CD1c-positive myeloid dendritic cell (primary cell): ENCODE measurements around the gene TTC7B.

Experiments used
- DNase-seq: peaks from one replicate; pipeline ENCODE4 v3.0.0-alpha.2; 2016; ENCODE audit errors: extremely low spot score

The TTC7B gene

GRCh38 chr14:90703841-90704737, 112.1 kb downstream of the TTC7B start:
- DNase-seq, result no peak

DNA sequence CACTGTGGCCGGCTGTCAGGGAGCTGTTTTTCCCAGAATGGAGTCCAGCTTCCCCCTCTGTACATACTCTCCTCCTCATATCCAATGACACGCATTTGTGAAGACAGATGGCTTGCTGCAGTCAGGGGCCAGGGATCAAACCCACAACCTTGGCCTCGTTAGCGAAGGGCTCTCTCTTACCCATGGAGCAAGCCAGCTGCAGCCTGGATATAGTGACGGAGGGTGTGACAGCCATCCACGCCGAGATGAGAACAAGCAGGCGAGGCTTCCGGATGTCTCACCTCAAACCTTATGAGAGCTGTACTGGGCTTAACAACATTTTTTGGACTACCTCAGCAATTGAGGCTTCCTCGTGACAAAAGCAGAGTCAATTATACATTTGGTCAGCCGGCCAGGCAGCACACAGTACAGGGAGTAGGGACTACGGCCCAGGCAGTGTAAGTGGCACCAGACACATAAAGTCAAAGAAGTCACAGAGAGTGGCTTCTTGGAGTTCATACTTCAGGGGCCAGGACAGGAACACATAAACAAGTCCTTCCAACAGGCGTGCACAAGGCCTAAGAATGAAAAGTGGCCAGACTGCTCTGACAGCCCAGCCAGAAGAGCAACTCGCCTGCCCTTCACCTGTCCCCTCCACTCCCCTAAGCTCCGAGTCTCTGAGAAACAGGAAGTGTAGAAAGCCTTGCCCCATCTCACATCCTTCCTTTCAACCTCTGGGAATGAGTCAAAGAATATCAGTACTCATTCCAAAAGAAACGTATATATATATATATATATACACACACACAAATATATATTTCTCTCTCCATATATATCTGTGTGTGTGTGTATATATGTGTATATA, 115.1 kb downstream of the TTC7B start:
- peak; percentile 29 for DNase-seq

DNA sequence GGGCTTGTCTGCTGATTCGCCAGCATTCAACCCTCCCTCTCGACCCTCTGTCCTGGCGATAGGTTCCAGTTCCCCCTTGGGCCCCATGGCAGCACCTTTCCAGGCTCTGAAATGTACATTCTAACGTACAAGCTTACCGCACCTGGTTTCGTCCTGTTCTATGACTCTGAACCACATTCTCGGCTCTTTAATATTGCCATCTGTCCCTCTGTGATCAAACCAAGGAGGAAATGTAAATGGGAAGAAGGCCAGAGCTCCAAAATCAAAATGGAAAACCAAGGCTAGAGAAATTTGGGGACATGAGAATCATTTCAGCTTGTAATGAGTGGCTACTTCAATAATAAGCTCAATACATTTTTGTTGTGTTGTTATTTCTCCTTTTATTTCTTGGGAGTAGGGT, 117.2 kb downstream of the TTC7B start:
- DNase-seq, result no peak

GRCh38 chr14:90698379-90698869, 117.8 kb downstream of the TTC7B start:
- no peak for DNase-seq

DNA sequence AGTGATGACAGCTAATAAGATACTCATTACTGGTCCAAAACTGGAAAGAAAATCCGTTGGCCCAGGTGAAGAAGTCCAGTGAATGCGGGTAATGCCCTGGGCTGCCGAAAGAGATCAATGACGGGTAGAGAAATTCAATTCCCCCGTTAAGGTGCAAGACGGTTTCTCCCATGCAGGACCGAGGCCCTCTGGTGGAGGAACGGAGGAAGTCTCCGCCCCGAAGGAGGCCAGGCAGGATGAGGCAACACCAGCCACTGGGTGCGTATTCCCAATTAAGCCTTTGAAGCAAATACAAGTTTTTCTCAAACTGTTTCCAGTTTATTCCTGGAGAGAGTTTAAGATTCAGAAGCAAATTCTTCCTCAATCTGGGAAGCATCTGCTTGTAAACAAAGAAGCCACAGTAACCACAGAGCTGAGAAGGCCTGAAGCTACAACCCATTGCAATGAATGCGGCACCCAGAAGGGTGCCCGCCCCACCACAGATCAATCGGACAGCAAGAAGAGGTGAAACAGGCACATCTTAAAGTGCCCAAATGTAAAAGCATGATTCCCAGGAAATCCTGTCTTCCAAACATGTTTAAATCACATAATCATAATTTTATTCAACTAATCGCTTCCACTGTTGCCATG, 118.5 kb downstream of the TTC7B start:
- peak; percentile 80 for DNase-seq

- DNase-seq, result no peak
These were observed 119.1 kb downstream of the TTC7B start for GRCh38 chr14:90697132-90697531.

GRCh38 chr14:90696720-90697119, 119.5 kb downstream of the TTC7B start:
- no peak for DNase-seq

GRCh38 chr14:90695997-90696660, 120.1 kb downstream of the TTC7B start:
- DNase-seq, result no peak

DNA sequence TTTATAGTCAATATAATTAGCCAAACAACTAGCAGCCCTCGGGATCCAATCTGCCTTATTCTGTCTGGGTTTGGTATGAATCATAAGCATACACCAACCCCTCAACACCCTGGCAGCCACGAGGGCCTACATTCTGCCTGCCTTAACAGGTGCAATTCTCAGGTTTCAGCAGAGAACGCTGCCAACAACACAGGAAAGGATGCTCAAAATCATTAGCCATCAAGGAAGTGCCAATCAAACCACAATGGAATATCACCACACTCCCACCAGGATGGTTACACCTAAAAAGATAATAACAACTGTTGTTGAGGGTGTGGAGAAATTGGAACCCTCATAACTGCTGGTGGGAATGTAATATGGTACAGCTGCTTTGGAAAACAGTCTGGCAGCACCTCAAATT, 122.8 kb downstream of the TTC7B start:
- no peak for DNase-seq

DNA sequence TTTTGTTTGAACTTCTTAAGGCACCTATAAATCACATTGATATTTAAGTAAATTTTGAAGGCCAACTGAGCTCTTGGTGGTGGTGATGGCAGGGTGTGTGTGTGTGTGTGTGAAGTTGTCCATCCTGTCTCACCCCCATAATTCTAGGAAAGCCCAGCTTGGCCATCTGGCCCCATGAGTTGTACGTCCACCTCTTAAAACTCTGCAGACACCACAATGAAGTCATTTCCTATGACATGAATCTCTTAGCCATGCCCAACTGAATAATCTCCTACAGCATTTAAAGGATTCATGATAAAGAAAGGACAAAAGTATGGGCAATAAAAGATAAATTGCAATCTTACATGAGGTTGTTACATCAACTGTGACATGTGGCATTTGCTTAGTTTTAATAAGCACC, 123.4 kb downstream of the TTC7B start:
- no peak for DNase-seq

DNA sequence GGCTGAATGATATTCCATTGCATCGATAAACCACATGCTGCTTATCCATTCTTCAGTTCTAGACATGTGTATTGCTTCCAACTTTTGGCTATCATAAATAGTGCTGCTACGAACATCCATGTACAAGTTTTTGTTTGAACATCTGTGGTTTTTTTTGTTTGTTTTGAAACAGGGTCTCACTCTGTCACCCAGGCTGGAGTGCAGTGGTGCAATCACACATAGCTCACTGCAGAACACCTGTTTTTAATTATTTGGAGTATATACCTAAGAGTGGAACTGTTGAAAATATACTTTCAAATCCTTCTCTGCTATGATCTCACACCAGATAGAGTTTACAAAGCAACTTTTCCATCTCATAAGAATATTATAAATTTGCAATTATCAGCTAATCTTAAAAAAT, 124.2 kb downstream of the TTC7B start:
- no peak for DNase-seq

DNA sequence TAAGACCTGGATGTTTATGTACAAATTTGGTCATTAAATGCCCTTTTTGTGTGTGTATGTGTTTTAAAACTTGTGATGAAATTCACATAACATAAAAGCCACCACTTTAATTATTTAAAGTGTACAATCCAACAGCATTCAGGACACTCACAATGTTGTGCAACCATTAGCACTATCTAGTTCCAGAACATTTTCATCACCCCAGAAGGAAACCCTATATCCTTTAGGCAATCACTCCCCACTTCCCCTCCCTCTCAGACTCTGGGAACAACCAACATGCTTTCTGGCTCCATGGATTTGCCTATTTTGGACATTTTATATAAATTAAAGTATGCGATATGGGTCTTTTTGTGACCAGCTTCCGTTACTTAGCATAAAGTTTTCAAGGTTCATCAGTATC, 124.6 kb downstream of the TTC7B start:
- no peak for DNase-seq

- DNase-seq, result no peak
These were observed 128.6 kb downstream of the TTC7B start for GRCh38 chr14:90687680-90688079.

DNA sequence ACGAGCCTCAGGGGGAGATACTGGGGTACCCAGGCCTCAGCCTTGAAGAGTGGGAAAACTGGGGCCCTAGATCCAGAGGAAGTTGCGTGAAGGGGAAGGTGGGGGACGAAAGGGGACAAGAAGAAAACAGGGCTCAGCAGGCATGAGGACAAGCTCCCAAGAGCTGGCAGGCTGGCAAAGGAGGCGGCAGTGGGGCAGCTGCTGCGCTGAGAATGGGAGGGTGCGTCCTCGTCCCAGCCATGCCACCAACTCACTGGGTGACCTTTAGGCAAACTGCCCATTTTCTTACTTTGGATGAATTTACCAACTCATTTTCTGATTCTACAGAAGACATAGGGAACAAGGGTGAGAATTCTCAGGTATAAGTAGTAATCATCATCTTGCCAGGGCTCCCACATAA, 133.6 kb downstream of the TTC7B start:
- DNase-seq, result no peak

DNA sequence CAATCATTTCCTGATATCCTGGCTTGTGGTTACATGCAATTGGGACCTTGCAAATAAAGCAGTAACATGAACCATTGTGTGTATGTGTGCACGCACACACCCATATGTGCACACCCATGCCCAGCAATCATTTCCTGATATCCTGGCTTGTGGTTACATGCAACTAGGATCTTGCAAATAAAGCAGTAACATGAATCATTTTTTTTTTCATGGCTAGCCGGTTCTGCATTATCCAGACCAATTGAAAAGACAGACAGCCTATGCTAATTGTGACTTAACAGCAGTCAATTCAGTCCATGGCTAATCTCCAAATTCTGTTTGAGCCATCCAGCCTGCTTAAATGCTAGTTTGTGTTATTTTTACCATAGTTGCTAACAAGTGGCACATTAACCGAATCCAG, 134.3 kb downstream of the TTC7B start:
- peak; percentile 25 for DNase-seq

GRCh38 chr14:90678846-90679362, 137.3 kb downstream of the TTC7B start:
- no peak for DNase-seq

DNA sequence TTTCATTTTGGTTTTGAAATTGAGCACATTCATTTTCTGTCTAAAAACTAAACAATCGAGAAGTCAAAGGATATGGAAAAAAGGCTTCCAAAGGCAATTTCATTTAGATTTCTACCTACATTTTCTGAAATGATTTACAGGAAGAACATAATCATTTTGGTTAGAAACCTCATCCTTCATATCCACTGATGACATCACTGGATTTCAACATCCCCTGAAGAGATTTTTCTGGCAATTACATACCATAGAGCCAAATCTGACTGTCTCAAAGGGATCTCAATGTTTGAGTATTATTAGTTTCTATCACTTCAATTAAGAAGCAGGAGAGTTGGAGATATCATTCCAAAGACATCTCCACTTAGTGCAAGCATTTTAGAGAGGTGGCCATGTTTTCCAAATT, 137.8 kb downstream of the TTC7B start:
- peak; percentile 32 for DNase-seq

- DNase-seq, result peak; percentile 30
These were observed 138.7 kb downstream of the TTC7B start for GRCh38 chr14:90677484-90678050.

GRCh38 chr14:90676912-90677311, 139.3 kb downstream of the TTC7B start:
- no peak for DNase-seq

- no peak for DNase-seq
These were observed 139.9 kb downstream of the TTC7B start for GRCh38 chr14:90676356-90676755.

DNA sequence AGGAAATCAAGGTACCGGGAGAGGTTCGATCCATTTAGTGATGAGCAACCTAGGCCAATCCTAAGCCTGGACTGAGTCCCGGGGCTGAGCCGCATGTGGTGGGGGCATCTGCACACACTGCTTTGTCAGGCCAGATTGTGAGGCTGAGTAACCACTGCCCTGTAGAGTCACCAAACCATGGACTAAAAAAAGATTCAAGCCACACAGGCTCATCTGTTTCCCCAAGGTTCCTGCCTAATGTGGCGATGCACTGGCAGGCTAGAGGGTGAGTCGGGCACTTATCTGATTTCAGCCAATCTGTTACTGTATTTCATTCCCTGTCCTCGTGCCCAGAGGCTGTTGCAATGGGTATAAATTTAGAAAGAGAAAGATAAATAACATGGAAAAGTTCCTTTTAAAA, 140.8 kb downstream of the TTC7B start:
- no peak for DNase-seq
